Adrenal gland (tissue), 12 donors: ENCODE results near the gene RALGAPA2. TPM values are rescaled to one million over a fixed set of nuclear protein-coding genes. Genes with fewer than 3 reads are reported as not detected.

Experiments
- DNase-seq, 7 donors: peaks; one replicate each; pipeline ENCODE4 v3.0.0-alpha.2; 2019 to 2020
- H3K27ac ChIP-seq, 5 donors: fragments of 200-600 bp; sonication (generic) in 4 of 5; 1 replicate in 3 of 5; 2 replicates in 2 of 5; pipeline versions ENCODE4 v1.5.1 to v1.8.0; 2016 to 2020; ENCODE audit warnings: mild to moderate bottlenecking in 1 of 5
- H3K27me3 ChIP-seq: fragments of 200-600 bp; 2 replicates; pipeline ENCODE4 v1.8.0; 2021
- H3K36me3 ChIP-seq, 2 donors: fragments of 200-600 bp; replicated peaks in 1 of 2; 1 replicate in 1 of 2; 2 replicates in 1 of 2; pipeline versions ENCODE4 v1.5.1 to v1.8.0; 2018 to 2022
- H3K4me1 ChIP-seq, 2 donors: fragments of 200-600 bp; replicated peaks in 1 of 2; 1 replicate in 1 of 2; 2 replicates in 1 of 2; pipeline versions ENCODE4 v1.5.1 to v1.8.0; 2018 to 2021
- H3K4me3 ChIP-seq, 4 donors: fragments of 200-600 bp; sonication (generic) in 3 of 4; one replicate each; pipeline ENCODE4 v1.5.1; 2016 to 2018
- H3K9me3 ChIP-seq, 3 donors: fragments of 200-600 bp; sonication (generic) in 1 of 3; replicated peaks in 1 of 3; 1 replicate in 2 of 3; 2 replicates in 1 of 3; pipeline versions ENCODE4 v1.5.1 to v1.8.0; 2016 to 2021
- POLR2A ChIP-seq, 2 donors: fragments of 450-650 bp; IDR thresholded peaks; one replicate each; pipeline ENCODE4 v1.6.1; 2017; ENCODE audit warnings: antibody characterized with exemption in 2 of 2, mild to moderate bottlenecking in 2 of 2, moderate library complexity in 1 of 2
- WGBS, 4 donors: extraction: QIAGEN DNeasy Blood & Tissue Kit in 2 of 4; methylation state at CpG; one replicate each; pipeline versions ENCODE4 v1.1.5 to v1.1.7; 2013 to 2017; 5-methylcytosine and 5-hydroxymethylcytosine counted together
- intact Hi-C, 2 donors: fragments of 100-400 bp; cut with DNase I; formaldehyde crosslinking; loops; one replicate each; pipeline versions ENCODE4 v1.14.1 to v1.15.0; 2022 to 2023
- polyA plus RNA-seq, 3 donors: library from polyadenylated mRNA; stranded (reverse); fragments of 200-250 nt in 2 of 3; fragments of 350-450 nt in 1 of 3; fragmentation: Illumina TruSeq in 1 of 3; extraction: RNeasy Lipid Tissue Mini Kit (QIAGEN cat#74804) in 1 of 3; gene quantifications; one replicate each; pipeline ENCODE4 v1.2.3, GENCODE V29; 2013 to 2014
- total RNA-seq, 9 donors: library from RNA; depleted of rRNA in 4 of 9; stranded (reverse); fragments of >200 nt in 4 of 9; fragments of 120-200 nt in 1 of 9; fragmentation: NEBNext Ultra II Directional in 1 of 9; extraction: Animal tissue kit (Norgen Biotek cat#: 25700) in 1 of 9; gene quantifications; one replicate each; pipeline versions ENCODE4 v1.1.0 to v1.2.4, GENCODE V29; 2013 to 2023
- TF ChIP-seq, protein P1 (sequence below), 6 experiments: fragments of 450-650 bp in 4 of 6; fragments of 200-600 bp in 2 of 6; sonication (generic) in 1 of 6; IDR thresholded peaks; 1 replicate in 5 of 6; 2 replicates in 1 of 6; pipeline versions ENCODE4 v1.5.1 to v1.8.0; 2016 to 2021; ENCODE audit warnings: antibody characterized with exemption in 6 of 6, mild to moderate bottlenecking in 2 of 6, moderate library complexity in 1 of 6
- donor health status: healthy with polysubstance abuse.
- donor health status: Bipolar disorder and iron deficiency.
- donor health status: DM: yes; HTN: yes; CAD: no.
- donor health status: DM: no; HTN: no; CAD: no.
- donor health status: DM: no; HTN: no; CAD: no.
- donor health status: DM: yes; HTN: yes; CAD: no.

The RALGAPA2 gene
- total and polyA plus RNA-seq, 12 donors: 3.7 to 39.6 (median 20.7) TPM

DNA sequence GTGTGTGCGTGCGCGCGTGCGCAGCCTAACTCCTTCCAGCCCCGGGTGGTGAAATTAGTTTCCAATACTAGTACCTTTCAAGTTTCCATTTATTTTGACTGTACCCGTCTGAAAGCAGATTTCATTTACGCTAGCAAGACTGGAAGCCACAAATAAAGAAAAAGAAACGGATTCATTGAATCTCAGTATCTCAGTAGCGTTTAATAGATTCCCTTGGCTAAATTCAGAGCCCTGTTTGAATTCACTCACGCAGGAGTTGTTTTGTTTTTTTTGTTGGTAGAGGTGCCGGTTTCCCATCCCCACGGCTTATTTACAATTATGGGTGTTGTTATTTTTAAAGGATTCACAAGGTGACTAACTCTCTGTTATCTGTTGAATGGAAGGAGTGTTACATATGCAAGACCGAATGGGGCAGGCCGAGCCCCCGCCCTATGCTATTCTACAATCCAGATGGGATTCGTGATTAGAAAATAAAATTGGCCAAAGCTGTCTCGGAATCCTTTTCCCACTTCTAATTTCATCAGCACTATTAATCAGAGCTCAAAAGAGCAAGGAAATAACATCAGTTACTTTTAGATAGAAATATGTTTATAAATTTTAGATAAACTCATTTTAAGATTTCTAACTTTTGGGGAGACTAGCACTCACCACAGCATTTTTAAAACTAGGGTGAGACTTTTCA, 346.8 kb downstream of the RALGAPA2 start:
- intact Hi-C loops: loop anchor here (10.0 kb wide), 2 partner anchors 209 to 229 kb away; no protein-coding TSS in a partner anchor
- Histone ChIP-seq H3K4me1 (peaks cover 0 to 8% of the 10 kb centered on the region in 2 donors), H3K27ac (peak overlapping the region in 1 of 5 donors; percentile 32), H3K27me3 (peaks cover 78% of the 10 kb centered on the region), H3K9me3 (no peaks in the 10 kb centered on the region), H3K4me3 (no peak overlapping the region), H3K36me3 (no peaks in the 10 kb centered on the region)
- no peak for DNase-seq
- TF ChIP-seq POLR2A (IDR thresholded peaks at IDR 0.05): no peak
- TF ChIP-seq, protein P1, sequence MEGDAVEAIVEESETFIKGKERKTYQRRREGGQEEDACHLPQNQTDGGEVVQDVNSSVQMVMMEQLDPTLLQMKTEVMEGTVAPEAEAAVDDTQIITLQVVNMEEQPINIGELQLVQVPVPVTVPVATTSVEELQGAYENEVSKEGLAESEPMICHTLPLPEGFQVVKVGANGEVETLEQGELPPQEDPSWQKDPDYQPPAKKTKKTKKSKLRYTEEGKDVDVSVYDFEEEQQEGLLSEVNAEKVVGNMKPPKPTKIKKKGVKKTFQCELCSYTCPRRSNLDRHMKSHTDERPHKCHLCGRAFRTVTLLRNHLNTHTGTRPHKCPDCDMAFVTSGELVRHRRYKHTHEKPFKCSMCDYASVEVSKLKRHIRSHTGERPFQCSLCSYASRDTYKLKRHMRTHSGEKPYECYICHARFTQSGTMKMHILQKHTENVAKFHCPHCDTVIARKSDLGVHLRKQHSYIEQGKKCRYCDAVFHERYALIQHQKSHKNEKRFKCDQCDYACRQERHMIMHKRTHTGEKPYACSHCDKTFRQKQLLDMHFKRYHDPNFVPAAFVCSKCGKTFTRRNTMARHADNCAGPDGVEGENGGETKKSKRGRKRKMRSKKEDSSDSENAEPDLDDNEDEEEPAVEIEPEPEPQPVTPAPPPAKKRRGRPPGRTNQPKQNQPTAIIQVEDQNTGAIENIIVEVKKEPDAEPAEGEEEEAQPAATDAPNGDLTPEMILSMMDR (IDR thresholded peaks at IDR 0.05): no peak
- WGBS, 4 donors: 10 to 13% (median 11%) methylated on average over 18 of the region's 18 CpGs

DNA sequence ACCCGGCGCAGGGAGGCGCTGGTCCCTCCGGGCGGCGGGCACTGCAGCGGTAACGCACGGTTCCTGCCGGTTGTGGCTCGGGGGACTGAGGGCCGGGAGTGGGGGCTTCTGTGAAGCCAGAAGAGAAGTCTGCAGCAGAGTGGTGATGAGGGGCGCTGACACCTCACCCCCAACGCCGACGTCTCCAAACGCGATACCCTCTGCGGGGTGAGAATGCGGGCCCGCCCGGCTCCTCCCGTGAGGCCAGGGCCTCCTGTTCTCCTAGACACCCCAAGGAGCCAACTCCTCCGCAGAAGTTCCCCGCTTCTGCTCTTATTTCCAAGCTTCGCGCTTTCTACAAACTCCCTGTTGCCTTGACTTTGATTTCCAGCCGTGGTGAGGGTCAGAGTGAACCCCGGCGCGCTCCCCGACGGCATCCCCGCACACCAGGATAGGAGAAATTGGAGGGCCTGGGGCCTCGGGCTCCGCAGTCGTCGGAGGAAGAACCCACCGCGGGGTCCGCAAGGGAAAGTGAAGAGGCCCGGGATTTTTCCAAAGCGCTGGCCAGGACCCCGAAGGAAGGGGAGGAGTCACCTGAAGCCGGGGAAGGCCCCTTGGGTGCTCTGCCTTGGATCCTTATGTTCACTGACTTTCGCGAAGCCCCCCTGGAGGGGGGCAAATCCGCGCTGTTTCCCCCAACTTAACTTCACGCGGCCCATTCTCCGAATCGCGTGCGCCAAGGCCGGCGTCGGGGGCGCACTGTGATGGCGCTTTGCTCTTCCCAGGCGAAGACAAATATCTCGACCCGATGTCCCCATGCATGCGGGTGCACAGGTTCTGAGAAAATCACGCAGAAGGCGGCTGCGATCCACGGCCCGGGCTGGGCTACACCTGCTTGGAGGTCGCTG, 347.6 kb downstream of the RALGAPA2 start:
- Histone ChIP-seq H3K9me3 (no peaks in the 10 kb centered on the region), H3K36me3 (no peaks in the 10 kb centered on the region), H3K27ac (peak overlapping the region in 1 of 5 donors; percentile 32), H3K27me3 (peaks cover 73% of the 10 kb centered on the region), H3K4me1 (peaks cover 0 to 14% of the 10 kb centered on the region in 2 donors), H3K4me3 (no peak overlapping the region)
- WGBS, 4 donors: 4 to 12% (median 6%) methylated on average over 28 to 70 of the region's 70 CpGs
- TF ChIP-seq, protein P1 (IDR thresholded peaks at IDR 0.05): no peak
- TF ChIP-seq POLR2A (IDR thresholded peaks at IDR 0.05): no peak
- intact Hi-C loops: loop anchor here (10.0 kb wide), 2 partner anchors 210 to 230 kb away; no protein-coding TSS in a partner anchor
- no peak for DNase-seq

DNA sequence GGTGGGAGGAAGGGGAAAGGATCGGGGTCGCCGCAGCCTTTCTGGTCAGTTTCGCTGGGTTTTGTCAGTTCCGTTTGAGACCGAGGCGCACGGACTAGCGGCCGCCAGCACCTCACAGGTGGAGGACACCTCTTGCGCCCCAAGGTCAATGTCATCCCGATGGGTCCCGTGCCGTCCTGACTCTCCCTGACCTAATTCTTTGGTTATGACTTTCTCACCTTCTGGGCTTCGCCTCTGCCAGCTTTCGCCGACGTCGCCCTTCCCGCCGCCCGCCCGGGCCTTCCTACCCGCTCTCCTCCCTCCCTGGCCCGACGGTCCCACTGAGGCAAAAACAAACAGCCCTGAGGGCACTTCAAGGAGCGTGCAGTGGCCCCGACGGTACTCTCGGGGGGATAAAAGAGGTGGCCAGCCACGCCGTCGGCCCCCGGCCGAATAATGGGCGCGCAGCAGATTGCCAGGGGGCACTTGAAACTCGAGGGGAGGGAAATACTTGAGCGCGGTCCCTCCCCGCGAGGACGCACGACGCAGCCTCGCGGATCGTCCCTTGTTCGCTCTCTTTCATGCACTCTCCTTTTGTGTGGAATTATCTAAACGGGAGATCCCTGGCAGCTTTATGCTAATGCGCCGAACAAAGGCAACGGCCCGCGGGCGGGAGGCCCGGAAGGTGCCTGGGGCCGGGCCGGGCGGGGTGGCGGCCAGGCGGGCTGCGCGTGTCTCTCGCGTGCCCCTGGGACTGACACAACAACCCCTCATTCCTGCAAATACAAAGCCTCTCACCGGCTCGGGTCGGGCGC, 348.4 kb downstream of the RALGAPA2 start:
- Histone ChIP-seq H3K27me3 (peaks cover 64% of the 10 kb centered on the region), H3K36me3 (no peaks in the 10 kb centered on the region), H3K4me1 (peaks cover 0 to 14% of the 10 kb centered on the region in 2 donors), H3K27ac (peak overlapping the region in 1 of 5 donors; percentile 32), H3K9me3 (no peaks in the 10 kb centered on the region), H3K4me3 (no peak overlapping the region)
- DNase-seq: no peak
- WGBS, 4 donors: 3 to 5% (median 4%) methylated on average over 26 to 70 of the region's 70 CpGs
- TF ChIP-seq, protein P1 (IDR thresholded peaks at IDR 0.05): no peak
- no peak for TF ChIP-seq POLR2A (IDR thresholded peaks at IDR 0.05)
- intact Hi-C loops: loop anchor here (2.0 to 10.0 kb wide), 3 partner anchors 203 to 231 kb away; no protein-coding TSS in a partner anchor
